T-helper 1 cell (primary cell): ENCODE data around the gene TBC1D16.
A peak's percentile ranks its signal among the peaks of the same experiment; 100 is the strongest.
"Not testable (repeated sequence)": the region's sequence is repeated elsewhere in the genome, so short reads cannot be mapped to it uniquely, and the experiment has no call there.

Experiments used
- DNase-seq, 5 donors: peaks; one replicate each; pipeline ENCODE4 v3.0.0-alpha.2; 2012 to 2020

Gene TBC1D16

GRCh38 chr17:80002690-80003490 lies 32.8 kb downstream of the TBC1D16 start:
- no peak for DNase-seq

GRCh38 chr17:80002070-80002641 lies 33.5 kb downstream of the TBC1D16 start:
- DNase-seq: no peak

GRCh38 chr17:80000981-80001775 lies 34.5 kb downstream of the TBC1D16 start:
- no peak for DNase-seq

GRCh38 chr17:80000136-80000535 lies 35.5 kb downstream of the TBC1D16 start:
- DNase-seq: no peak

GRCh38 chr17:79997011-79997660 lies 38.5 kb downstream of the TBC1D16 start:
- DNase-seq: peak; percentile 51 to 98 (median 69)

- DNase-seq: no peak
Measured at GRCh38 chr17:79996291-79996690, 39.4 kb downstream of the TBC1D16 start.

- DNase-seq: no peak
Measured at GRCh38 chr17:79995696-79996095, 40.0 kb downstream of the TBC1D16 start.

- DNase-seq: no peak
Measured at GRCh38 chr17:79994602-79995001, 41.1 kb downstream of the TBC1D16 start.

- not testable (repeated sequence) for DNase-seq
Measured at GRCh38 chr17:79994228-79994569, 41.5 kb downstream of the TBC1D16 start.

- peak in 1 of 5 donors; percentile 57 for DNase-seq
Measured at GRCh38 chr17:79993390-79994227, 42.1 kb downstream of the TBC1D16 start.

- DNase-seq: no peak
Measured at GRCh38 chr17:79992649-79993389, 42.9 kb downstream of the TBC1D16 start.

- no peak for DNase-seq
Measured at GRCh38 chr17:79991924-79992648, 43.6 kb downstream of the TBC1D16 start.

- DNase-seq: peak; percentile 56 to 85 (median 70)
Measured at GRCh38 chr17:79991140-79991923, 44.3 kb downstream of the TBC1D16 start.

- DNase-seq: no peak
Measured at GRCh38 chr17:79990704-79991103, 45.0 kb downstream of the TBC1D16 start.

- no peak for DNase-seq
Measured at GRCh38 chr17:79990051-79990592, 45.5 kb downstream of the TBC1D16 start.

GRCh38 chr17:79989106-79989835 lies 46.4 kb downstream of the TBC1D16 start:
- DNase-seq: no peak

GRCh38 chr17:79988185-79988971 lies 47.3 kb downstream of the TBC1D16 start:
- DNase-seq: no peak

- DNase-seq: no peak
Measured at GRCh38 chr17:79987935-79988184, 47.8 kb downstream of the TBC1D16 start.
